Type B pancreatic cell (in vitro differentiated cells): ENCODE results near the gene PIN1. TPM values are rescaled to one million over a fixed set of nuclear protein-coding genes. Genes with fewer than 3 reads are reported as not detected.

Source experiments
- DNase-seq: peaks from one replicate; pipeline ENCODE4 v3.0.0; 2021; ENCODE audit warnings: mixed read lengths; ENCODE audit not compliant: unreplicated experiment; ENCODE audit errors: extremely low spot score
- H3K27ac Mint-ChIP-seq: 2 replicates; pipeline ENCODE4 v1.8.0; 2021; ENCODE audit warnings: mild to moderate bottlenecking, mixed read lengths
- H3K27me3 Mint-ChIP-seq: 2 replicates; pipeline ENCODE4 v1.8.0; 2021; ENCODE audit warnings: mixed read lengths
- H3K36me3 Mint-ChIP-seq: 2 replicates; pipeline ENCODE4 v1.8.0; 2021; ENCODE audit warnings: mixed read lengths
- H3K4me1 Mint-ChIP-seq: one replicate; pipeline ENCODE4 v1.8.0; 2021; ENCODE audit warnings: mixed read lengths; ENCODE audit not compliant: unreplicated experiment
- H3K4me3 Mint-ChIP-seq: 2 replicates; pipeline ENCODE4 v1.8.0; 2021; ENCODE audit warnings: mild to moderate bottlenecking, mixed read lengths
- H3K9me3 Mint-ChIP-seq: 2 replicates; pipeline ENCODE4 v1.8.0; 2021; ENCODE audit warnings: mixed read lengths
- total RNA-seq: library from RNA; stranded (reverse); gene quantifications from 2 replicates; pipeline ENCODE4 v1.2.1, GENCODE V29; 2021; ENCODE audit warnings: low replicate concordance
- TF ChIP-seq, protein P1 (sequence below): fragments of 200-600 bp; sonication (generic); conservative IDR thresholded peaks from 2 replicates; pipeline ENCODE4 v1.5.0; 2021; ENCODE audit warnings: antibody characterized with exemption, mild to moderate bottlenecking

The PIN1 gene
- total RNA-seq, 1 donor from 2014 or later: 69.6 TPM

DNA sequence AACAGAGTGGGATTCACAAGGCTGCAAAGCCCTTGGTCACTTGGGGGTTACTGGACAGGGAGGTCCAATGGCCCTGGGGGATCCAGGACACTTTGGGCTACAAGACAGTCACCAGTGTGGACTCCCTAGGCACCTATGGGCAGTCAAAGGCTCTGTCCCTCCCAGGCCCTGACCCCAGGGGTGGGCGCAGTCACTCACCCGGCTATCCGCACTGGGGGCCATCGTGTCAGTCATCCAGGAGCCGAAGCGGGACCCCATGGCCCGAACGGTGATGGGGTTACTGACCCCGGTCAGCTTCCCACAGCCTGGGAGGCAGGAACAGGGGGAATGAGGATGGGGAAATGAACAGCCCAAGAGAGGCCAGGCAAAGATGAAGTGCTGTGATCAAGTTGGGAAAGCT, 21.5 kb downstream of the PIN1 start:
- no peaks in the 10 kb centered on the region for H3K27me3 Mint-ChIP-seq
- H3K36me3 Mint-ChIP-seq: peaks cover 16% of the 10 kb centered on the region
- DNase-seq: no peak
- TF ChIP-seq, protein P1, sequence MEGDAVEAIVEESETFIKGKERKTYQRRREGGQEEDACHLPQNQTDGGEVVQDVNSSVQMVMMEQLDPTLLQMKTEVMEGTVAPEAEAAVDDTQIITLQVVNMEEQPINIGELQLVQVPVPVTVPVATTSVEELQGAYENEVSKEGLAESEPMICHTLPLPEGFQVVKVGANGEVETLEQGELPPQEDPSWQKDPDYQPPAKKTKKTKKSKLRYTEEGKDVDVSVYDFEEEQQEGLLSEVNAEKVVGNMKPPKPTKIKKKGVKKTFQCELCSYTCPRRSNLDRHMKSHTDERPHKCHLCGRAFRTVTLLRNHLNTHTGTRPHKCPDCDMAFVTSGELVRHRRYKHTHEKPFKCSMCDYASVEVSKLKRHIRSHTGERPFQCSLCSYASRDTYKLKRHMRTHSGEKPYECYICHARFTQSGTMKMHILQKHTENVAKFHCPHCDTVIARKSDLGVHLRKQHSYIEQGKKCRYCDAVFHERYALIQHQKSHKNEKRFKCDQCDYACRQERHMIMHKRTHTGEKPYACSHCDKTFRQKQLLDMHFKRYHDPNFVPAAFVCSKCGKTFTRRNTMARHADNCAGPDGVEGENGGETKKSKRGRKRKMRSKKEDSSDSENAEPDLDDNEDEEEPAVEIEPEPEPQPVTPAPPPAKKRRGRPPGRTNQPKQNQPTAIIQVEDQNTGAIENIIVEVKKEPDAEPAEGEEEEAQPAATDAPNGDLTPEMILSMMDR: no peak
- no peaks in the 10 kb centered on the region for H3K9me3 Mint-ChIP-seq
- H3K27ac Mint-ChIP-seq: no peak overlapping the region
- H3K4me1 Mint-ChIP-seq: no peaks in the 10 kb centered on the region
- H3K4me3 Mint-ChIP-seq: no peak overlapping the region

DNA sequence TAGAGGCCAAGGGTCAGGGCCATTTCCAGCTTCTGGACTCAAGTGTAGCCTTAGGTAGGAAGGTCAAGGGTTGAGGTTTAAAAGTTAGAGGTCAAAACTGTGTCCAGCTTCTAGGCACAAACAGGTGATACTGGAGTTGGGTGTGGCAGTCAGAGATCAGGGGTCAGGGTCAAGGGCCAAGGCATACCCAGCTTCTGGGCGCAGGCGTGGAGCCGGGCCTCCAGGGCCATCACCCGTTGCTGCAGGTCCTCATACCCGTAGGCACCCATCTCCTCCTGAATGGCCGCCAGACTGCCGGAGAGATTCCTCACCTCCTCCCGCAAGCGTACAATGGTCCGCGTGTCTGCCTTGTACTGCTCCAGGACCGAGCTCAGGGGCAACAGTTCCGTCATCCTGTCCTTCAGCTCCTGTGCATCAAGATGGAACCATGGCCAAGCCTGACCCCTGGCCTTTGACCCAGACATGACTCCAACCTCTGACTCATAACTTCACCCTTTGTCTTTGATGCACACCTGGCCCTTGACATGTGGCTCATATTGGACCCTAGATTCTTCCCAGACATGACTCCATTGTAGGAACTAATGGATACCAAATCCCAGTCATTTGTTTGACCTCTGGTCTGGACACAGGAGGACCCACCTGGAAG, 22.1 kb downstream of the PIN1 start:
- H3K4me1 Mint-ChIP-seq: no peaks in the 10 kb centered on the region
- H3K36me3 Mint-ChIP-seq: peaks cover 16% of the 10 kb centered on the region
- no peaks in the 10 kb centered on the region for H3K27me3 Mint-ChIP-seq
- TF ChIP-seq, protein P1: no peak
- H3K27ac Mint-ChIP-seq: no peak overlapping the region
- no peak overlapping the region for H3K4me3 Mint-ChIP-seq
- DNase-seq: no peak
- H3K9me3 Mint-ChIP-seq: no peaks in the 10 kb centered on the region

DNA sequence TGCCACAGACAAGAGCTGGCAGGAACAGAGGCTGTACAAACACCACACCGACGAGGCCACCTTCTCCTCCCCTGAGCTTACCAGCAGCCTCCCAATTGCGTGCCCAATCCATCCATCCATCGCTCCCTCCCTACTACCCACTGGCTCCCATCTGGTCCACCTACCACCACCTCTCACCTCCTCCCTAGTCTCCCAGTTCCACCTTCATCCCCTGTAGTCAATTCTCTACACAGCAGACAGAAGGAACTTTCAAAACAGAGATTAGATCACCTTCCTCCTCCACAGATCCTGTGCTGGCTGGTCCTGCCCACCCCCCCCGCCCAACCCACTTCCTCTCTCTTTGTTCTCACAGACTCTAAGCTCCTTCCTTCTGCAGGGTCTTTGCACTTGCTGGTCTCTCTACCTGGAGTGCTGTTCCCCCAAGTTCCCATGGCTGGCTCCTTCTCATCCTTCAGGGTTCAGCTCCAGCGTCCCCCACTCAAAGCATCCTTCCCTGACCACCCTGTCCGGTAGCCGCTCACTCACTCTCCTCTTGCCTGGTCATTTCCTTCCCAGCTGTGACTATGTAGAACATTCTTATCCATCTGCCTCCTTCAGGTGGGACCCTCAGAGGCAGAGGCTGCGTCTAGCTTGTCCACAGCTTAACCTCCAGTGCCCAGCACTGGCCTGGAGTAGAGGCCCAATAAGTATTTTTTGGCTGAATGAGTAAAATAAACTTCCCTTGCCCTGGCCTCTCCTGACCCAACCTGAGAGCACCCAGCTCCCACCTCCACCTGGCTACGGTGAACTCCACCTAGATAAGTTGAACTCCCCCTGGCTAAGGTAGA, 23.0 kb downstream of the PIN1 start:
- H3K4me1 Mint-ChIP-seq: no peaks in the 10 kb centered on the region
- H3K36me3 Mint-ChIP-seq: peaks cover 16% of the 10 kb centered on the region
- H3K27ac Mint-ChIP-seq: no peak overlapping the region

DNA sequence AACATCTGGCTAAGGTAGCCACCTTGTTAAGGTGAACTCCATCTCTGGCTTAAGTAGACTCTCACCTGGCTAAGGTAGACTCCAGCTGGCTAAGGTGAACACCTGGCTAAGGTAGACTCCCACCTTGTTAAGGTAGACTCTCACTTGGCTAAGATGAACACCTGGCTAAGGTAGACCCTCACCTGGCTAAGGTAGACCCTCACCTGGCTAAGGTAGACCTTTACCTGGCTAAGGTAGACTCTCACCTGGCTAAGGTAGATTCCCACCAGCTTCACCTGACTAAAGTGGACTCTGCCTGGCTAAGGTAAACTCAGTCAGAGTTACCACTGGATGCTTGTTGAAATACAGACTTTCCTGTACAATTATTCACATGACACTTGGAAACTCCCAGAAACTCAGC, 23.6 kb downstream of the PIN1 start:
- no peaks in the 10 kb centered on the region for H3K4me1 Mint-ChIP-seq
- no peaks in the 10 kb centered on the region for H3K9me3 Mint-ChIP-seq
- no peak overlapping the region for H3K4me3 Mint-ChIP-seq
- peaks cover 14% of the 10 kb centered on the region for H3K36me3 Mint-ChIP-seq
- no peak for DNase-seq
- no peaks in the 10 kb centered on the region for H3K27me3 Mint-ChIP-seq
- TF ChIP-seq, protein P1: no peak
- no peak overlapping the region for H3K27ac Mint-ChIP-seq

More for the DNA sequence above, 23.0 kb downstream of the PIN1 start:
- Mint-ChIP-seq H3K9me3 (no peaks in the 10 kb centered on the region), H3K27me3 (no peaks in the 10 kb centered on the region), H3K4me3 (no peak overlapping the region)
- TF ChIP-seq, protein P1: no peak
- no peak for DNase-seq

DNA sequence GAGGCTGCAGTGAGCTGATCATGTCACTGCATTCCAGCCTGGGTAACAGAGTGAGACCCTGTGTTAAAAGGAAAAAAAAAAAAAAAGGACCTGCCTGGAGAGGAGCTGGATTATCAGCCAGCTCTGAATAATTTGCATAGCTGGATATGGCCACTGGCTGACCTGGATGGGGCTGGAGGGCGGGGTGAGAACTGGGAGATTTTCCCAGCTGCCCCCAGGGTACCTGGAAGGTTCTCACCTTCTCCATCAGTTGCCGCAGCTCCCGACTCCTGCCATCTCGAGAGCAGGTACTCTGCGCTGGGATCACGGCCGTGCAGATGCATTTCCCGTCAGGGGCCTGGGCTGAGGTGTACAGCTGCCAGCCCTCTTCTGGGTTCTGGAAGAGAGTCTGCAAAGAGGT, 25.3 kb downstream of the PIN1 start:
- DNase-seq: no peak
- Mint-ChIP-seq H3K4me1 (no peaks in the 10 kb centered on the region), H3K9me3 (no peaks in the 10 kb centered on the region), H3K36me3 (peaks cover 8% of the 10 kb centered on the region), H3K27me3 (no peaks in the 10 kb centered on the region), H3K4me3 (no peak overlapping the region), H3K27ac (no peak overlapping the region)
- TF ChIP-seq, protein P1: no peak
